Forelimb muscle (tissue), 1 donor: ENCODE measurements around the gene PLEKHA8. TPM values are rescaled to one million over a fixed set of nuclear protein-coding genes. Genes with fewer than 3 reads are reported as not detected.
"Not testable (repeated sequence)": the region's sequence is repeated elsewhere in the genome, so short reads cannot be mapped to it uniquely, and the experiment has no call there.

Experiments used
- DNase-seq: peaks from one replicate; pipeline ENCODE4 v3.0.0-alpha.2; 2013; ENCODE audit warnings: low read depth
- polyA plus RNA-seq: library from polyadenylated mRNA; unstranded; fragments of 120-200 nt; gene quantifications from one replicate; pipeline ENCODE4 v1.2.1, GENCODE V29; 2013; ENCODE audit not compliant: insufficient read length

PLEKHA8 gene
- polyA plus RNA-seq, 1 donor: 11.2 TPM

GRCh38 chr7:30062587-30062986, 34.4 kb downstream of the PLEKHA8 start:
- DNase-seq: no peak

GRCh38 chr7:30065746-30066145, 37.5 kb downstream of the PLEKHA8 start:
- no peak for DNase-seq

GRCh38 chr7:30066687-30067086, 38.5 kb downstream of the PLEKHA8 start:
- no peak for DNase-seq

GRCh38 chr7:30068117-30068516, 39.9 kb downstream of the PLEKHA8 start:
- DNase-seq: no peak

GRCh38 chr7:30069096-30069867, 41.1 kb downstream of the PLEKHA8 start:
- DNase-seq: no peak

GRCh38 chr7:30070052-30070451, 41.8 kb downstream of the PLEKHA8 start:
- DNase-seq: no peak

GRCh38 chr7:30072735-30073134, 44.5 kb downstream of the PLEKHA8 start:
- DNase-seq: no peak

GRCh38 chr7:30074422-30075030, 46.3 kb downstream of the PLEKHA8 start:
- no peak for DNase-seq

- no peak for DNase-seq
Observed at GRCh38 chr7:30076411-30076810, 48.2 kb downstream of the PLEKHA8 start.

GRCh38 chr7:30078280-30078679, 50.1 kb downstream of the PLEKHA8 start:
- DNase-seq: no peak

- no peak for DNase-seq
Observed at GRCh38 chr7:30079880-30080279, 51.7 kb downstream of the PLEKHA8 start.

- DNase-seq: no peak
Observed at GRCh38 chr7:30080818-30081217, 52.6 kb downstream of the PLEKHA8 start.

GRCh38 chr7:30082686-30083085, 54.5 kb downstream of the PLEKHA8 start:
- DNase-seq: no peak

- DNase-seq: no peak
Observed at GRCh38 chr7:30083334-30083733, 55.1 kb downstream of the PLEKHA8 start.

- DNase-seq: no peak
Observed at GRCh38 chr7:30084212-30084611, 56.0 kb downstream of the PLEKHA8 start.

- no peak for DNase-seq
Observed at GRCh38 chr7:30086529-30086928, 58.3 kb downstream of the PLEKHA8 start.

- DNase-seq: no peak
Observed at GRCh38 chr7:30087371-30087770, 59.2 kb downstream of the PLEKHA8 start.

- no peak for DNase-seq
Observed at GRCh38 chr7:30088362-30088761, 60.1 kb downstream of the PLEKHA8 start.

GRCh38 chr7:30090111-30090510, 61.9 kb downstream of the PLEKHA8 start:
- no peak for DNase-seq

- no peak for DNase-seq
Observed at GRCh38 chr7:30091491-30091912, 63.3 kb downstream of the PLEKHA8 start.

GRCh38 chr7:30091987-30092386, 63.8 kb downstream of the PLEKHA8 start:
- DNase-seq: no peak

- no peak for DNase-seq
Observed at GRCh38 chr7:30093420-30093952, 65.3 kb downstream of the PLEKHA8 start.

- DNase-seq: not testable (repeated sequence)
Observed at GRCh38 chr7:30098599-30098998, 70.4 kb downstream of the PLEKHA8 start.
